Measurements from ENCODE around the gene ATP6V1B1.

DNA sequence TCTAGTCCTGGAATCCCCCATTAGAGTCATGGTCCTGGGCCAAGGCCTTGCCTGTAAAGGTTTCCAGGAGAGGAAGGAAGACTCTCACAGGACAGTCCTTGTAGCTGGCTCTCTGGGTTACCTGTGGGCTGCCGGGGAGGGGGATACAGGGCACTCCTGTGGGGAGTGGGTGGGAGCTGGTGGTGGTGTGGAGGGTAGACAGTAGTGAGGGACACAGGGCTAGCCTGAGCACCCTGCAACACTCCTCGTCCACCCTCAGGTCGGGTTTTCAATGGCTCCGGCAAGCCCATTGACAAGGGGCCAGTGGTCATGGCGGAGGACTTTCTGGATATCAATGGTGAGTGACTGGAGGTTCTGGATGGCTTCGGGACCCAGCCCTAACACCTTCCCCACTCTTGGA lies 23.1 kb downstream of the ATP6V1B1 start:
- TF ChIP-seq ARNTL (CRISPR knock-in tag; IDR thresholded peaks at IDR 0.05; ENCODE audit: borderline replicate concordance, low read depth) (no peak), CSDC2 (CRISPR knock-in tag; IDR thresholded peaks at IDR 0.05) (no peak), PATZ1 (CRISPR knock-in tag; IDR thresholded peaks at IDR 0.05; ENCODE audit: borderline replicate concordance) (no peak), ZFP3 (CRISPR knock-in tag; IDR thresholded peaks at IDR 0.05) (no peak), GLIS3 (CRISPR knock-in tag; IDR thresholded peaks at IDR 0.05) (no peak)
- TF ChIP-seq, protein P1, sequence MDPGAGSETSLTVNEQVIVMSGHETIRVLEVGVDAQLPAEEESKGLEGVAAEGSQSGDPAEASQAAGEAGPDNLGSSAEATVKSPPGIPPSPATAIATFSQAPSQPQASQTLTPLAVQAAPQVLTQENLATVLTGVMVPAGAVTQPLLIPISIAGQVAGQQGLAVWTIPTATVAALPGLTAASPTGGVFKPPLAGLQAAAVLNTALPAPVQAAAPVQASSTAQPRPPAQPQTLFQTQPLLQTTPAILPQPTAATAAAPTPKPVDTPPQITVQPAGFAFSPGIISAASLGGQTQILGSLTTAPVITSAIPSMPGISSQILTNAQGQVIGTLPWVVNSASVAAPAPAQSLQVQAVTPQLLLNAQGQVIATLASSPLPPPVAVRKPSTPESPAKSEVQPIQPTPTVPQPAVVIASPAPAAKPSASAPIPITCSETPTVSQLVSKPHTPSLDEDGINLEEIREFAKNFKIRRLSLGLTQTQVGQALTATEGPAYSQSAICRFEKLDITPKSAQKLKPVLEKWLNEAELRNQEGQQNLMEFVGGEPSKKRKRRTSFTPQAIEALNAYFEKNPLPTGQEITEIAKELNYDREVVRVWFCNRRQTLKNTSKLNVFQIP (CRISPR knock-in tag; IDR thresholded peaks at IDR 0.05; ENCODE audit: borderline replicate concordance, low read depth), result no peak
- TF ChIP-seq, protein P2, sequence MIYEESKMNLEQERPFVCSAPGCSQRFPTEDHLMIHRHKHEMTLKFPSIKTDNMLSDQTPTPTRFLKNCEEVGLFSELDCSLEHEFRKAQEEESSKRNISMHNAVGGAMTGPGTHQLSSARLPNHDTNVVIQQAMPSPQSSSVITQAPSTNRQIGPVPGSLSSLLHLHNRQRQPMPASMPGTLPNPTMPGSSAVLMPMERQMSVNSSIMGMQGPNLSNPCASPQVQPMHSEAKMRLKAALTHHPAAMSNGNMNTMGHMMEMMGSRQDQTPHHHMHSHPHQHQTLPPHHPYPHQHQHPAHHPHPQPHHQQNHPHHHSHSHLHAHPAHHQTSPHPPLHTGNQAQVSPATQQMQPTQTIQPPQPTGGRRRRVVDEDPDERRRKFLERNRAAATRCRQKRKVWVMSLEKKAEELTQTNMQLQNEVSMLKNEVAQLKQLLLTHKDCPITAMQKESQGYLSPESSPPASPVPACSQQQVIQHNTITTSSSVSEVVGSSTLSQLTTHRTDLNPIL (CRISPR knock-in tag; IDR thresholded peaks at IDR 0.05; ENCODE audit: low read depth), result no peak
